ENCODE measurements around the gene ZNF782.

- no peak for TF ChIP-seq CTCF (IDR thresholded peaks at IDR 0.05; ENCODE audit: low read depth, low read length, poor library complexity, severe bottlenecking)
- TF ChIP-seq EZH2phosphoT487 (IDR thresholded peaks at IDR 0.05; ENCODE audit: borderline replicate concordance, low read length), result no peak
These were observed 29.6 kb upstream of the ZNF782 start for GRCh38 chr9:96883922-96884321.
